IMR-90 (cell line): ENCODE results near the gene TCF7L2. TPM values are rescaled to one million over a fixed set of nuclear protein-coding genes. Genes with fewer than 3 reads are reported as not detected.

Source experiments
- ATAC-seq: fragments of 200-7000 bp; cut with Tn5 transposase; 2 replicates; pipeline ENCODE4 v1.9.1; 2020; ENCODE audit warnings: low read depth, mild to moderate bottlenecking, moderate library complexity
- Bru-seq: library from RNA; stranded (reverse); fragments of 400-500 nt; gene quantifications from one replicate; lab custom pipeline; 2021; lab: Mats Ljungman, UMichigan
- BruChase-seq, 2 experiments: library from RNA; stranded (reverse); fragments of 400-500 nt; gene quantifications; one replicate each; lab custom pipeline; 2021; lab: Mats Ljungman, UMichigan
- BruUV-seq: library from RNA; stranded (reverse); fragments of 400-500 nt; replicated peaks from 2 replicates; lab custom pipeline; 2021; lab: Mats Ljungman, UMichigan
- CTCF ChIA-PET: fragments of 300-600 bp; formaldehyde crosslinking; extraction: SDS; loops from one replicate; lab custom pipeline; 2021; ENCODE audit warnings: antibody characterized with exemption; lab: Yijun Ruan, JAX
- POLR2A ChIA-PET: fragments of 300-600 bp; sonication (Branson Sonifier 250); formaldehyde crosslinking; loops from one replicate; lab custom pipeline; 2022; ENCODE audit warnings: antibody characterized with exemption; ENCODE audit not compliant: unreplicated experiment; lab: Charles Lee
- DNase-seq: peaks from one replicate; pipeline ENCODE4 v3.0.0; 2013
- H2AFZ ChIP-seq: replicated peaks from 2 replicates; pipeline ENCODE3; 2013; ENCODE audit warnings: low read length, mild to moderate bottlenecking; ENCODE audit not compliant: poor library complexity
- H2AK5ac ChIP-seq: 2 replicates; pipeline ENCODE4 v1.6.1; 2013; ENCODE audit warnings: low read depth, low read length, inconsistent platforms
- H2AK9ac ChIP-seq: replicated peaks from 2 replicates; pipeline ENCODE3; 2013; ENCODE audit warnings: mild to moderate bottlenecking, low read depth, low read length, moderate library complexity; ENCODE audit not compliant: poor library complexity
- H2BK120ac ChIP-seq: 2 replicates; pipeline ENCODE4 v1.6.1; 2013; ENCODE audit warnings: low read depth, low read length, inconsistent platforms
- H2BK15ac ChIP-seq: 3 replicates; pipeline ENCODE4 v1.6.1; 2013; ENCODE audit warnings: low read depth, low read length, inconsistent platforms
- H2BK20ac ChIP-seq: 2 replicates; pipeline ENCODE4 v1.6.1; 2013; ENCODE audit warnings: low read depth, mild to moderate bottlenecking, inconsistent platforms, low read length, moderate library complexity
- H2BK5ac ChIP-seq: 2 replicates; pipeline ENCODE4 v1.6.1; 2013; ENCODE audit warnings: mild to moderate bottlenecking, low read depth, low read length, inconsistent platforms; ENCODE audit not compliant: poor library complexity, severe bottlenecking
- H3K14ac ChIP-seq: replicated peaks from 2 replicates; pipeline ENCODE4 v1.6.1; 2013; ENCODE audit warnings: low read depth, low read length, inconsistent platforms
- H3K18ac ChIP-seq: 2 replicates; pipeline ENCODE4 v1.6.1; 2013; ENCODE audit warnings: low read depth, low read length, control low read depth
- H3K23ac ChIP-seq: 2 replicates; pipeline ENCODE4 v1.6.1; 2013; ENCODE audit warnings: low read depth, low read length, inconsistent platforms
- H3K27ac ChIP-seq: 2 replicates; pipeline ENCODE4 v1.5.1; 2013; ENCODE audit warnings: mild to moderate bottlenecking, control low read depth, low read length; ENCODE audit not compliant: insufficient read depth
- H3K27me3 ChIP-seq: 2 replicates; pipeline ENCODE4 v1.6.1; 2013; ENCODE audit warnings: low read length; ENCODE audit not compliant: control insufficient read depth, insufficient read depth
- H3K36me3 ChIP-seq: 2 replicates; pipeline ENCODE4 v1.6.1; 2013; ENCODE audit warnings: low read length, mixed read lengths; ENCODE audit not compliant: control insufficient read depth, insufficient read depth
- H3K4ac ChIP-seq: 2 replicates; pipeline ENCODE4 v1.6.1; 2013; ENCODE audit warnings: low read depth, low read length, inconsistent platforms
- H3K4me1 ChIP-seq: 2 replicates; pipeline ENCODE4 v1.6.1; 2013; ENCODE audit warnings: low read length, mixed read lengths; ENCODE audit not compliant: control insufficient read depth, insufficient read depth
- H3K4me2 ChIP-seq: 2 replicates; pipeline ENCODE4 v1.6.1; 2013; ENCODE audit warnings: low read depth, mild to moderate bottlenecking, control low read depth, low read length, moderate library complexity
- H3K4me3 ChIP-seq: 2 replicates; pipeline ENCODE4 v1.5.1; 2013; ENCODE audit warnings: low read depth, mild to moderate bottlenecking, control low read depth, low read length, moderate library complexity; ENCODE audit not compliant: insufficient read depth
- H3K56ac ChIP-seq: 2 replicates; pipeline ENCODE4 v1.6.1; 2013; ENCODE audit warnings: low read length, inconsistent platforms; ENCODE audit not compliant: insufficient read depth; ENCODE audit errors: extremely low read depth
- H3K79me1 ChIP-seq, 2 experiments: 2 replicates each; pipeline ENCODE4 v1.6.1; 2013; ENCODE audit warnings: low read length in 2 of 2, inconsistent platforms in 1 of 2, low read depth in 1 of 2
- H3K9ac ChIP-seq: 2 replicates; pipeline ENCODE4 v1.6.1; 2013; ENCODE audit warnings: low read depth, low read length, control low read depth
- H3K9me1 ChIP-seq: 2 replicates; pipeline ENCODE4 v1.6.1; 2013; ENCODE audit warnings: low read length, inconsistent platforms; ENCODE audit not compliant: insufficient read depth
- H3K9me3 ChIP-seq: 2 replicates; pipeline ENCODE4 v1.6.1; 2013; ENCODE audit warnings: low read length; ENCODE audit not compliant: control insufficient read depth, insufficient read depth
- H4K20me1 ChIP-seq: 2 replicates; pipeline ENCODE4 v1.6.1; 2013; ENCODE audit warnings: low read length, inconsistent platforms; ENCODE audit not compliant: insufficient read depth
- H4K5ac ChIP-seq: 2 replicates; pipeline ENCODE4 v1.6.1; 2013; ENCODE audit warnings: mild to moderate bottlenecking, low read depth, low read length, control low read depth
- H4K8ac ChIP-seq, 2 experiments: 2 replicates each; pipeline ENCODE4 v1.6.1; 2013; ENCODE audit warnings: low read depth in 2 of 2, low read length in 2 of 2, control low read depth in 1 of 2, inconsistent platforms in 1 of 2
- H4K91ac ChIP-seq: 2 replicates; pipeline ENCODE4 v1.6.1; 2013; ENCODE audit warnings: low read depth, low read length, inconsistent platforms; ENCODE audit not compliant: insufficient read depth
- CEBPB ChIP-seq: IDR thresholded peaks from 2 replicates; pipeline ENCODE4 v1.6.1; 2012; ENCODE audit warnings: low read depth, low read length, improper control_type of control experiment
- FOS ChIP-seq: fragments of 150-350 bp; IDR thresholded peaks from 2 replicates; pipeline ENCODE4 v1.6.1; 2016; ENCODE audit warnings: low read depth, low read length
- MAZ ChIP-seq: IDR thresholded peaks from 2 replicates; pipeline ENCODE4 v1.6.1; 2012; ENCODE audit warnings: low read depth, mild to moderate bottlenecking, low read length, improper control_type of control experiment, moderate library complexity, borderline replicate concordance
- MXI1 ChIP-seq: IDR thresholded peaks from 2 replicates; pipeline ENCODE4 v1.6.1; 2012; ENCODE audit warnings: low read depth, mild to moderate bottlenecking, low read length, moderate library complexity, borderline replicate concordance
- POLR2A ChIP-seq: IDR thresholded peaks from 2 replicates; pipeline ENCODE4 v1.6.1; 2012; ENCODE audit warnings: mild to moderate bottlenecking, low read depth, low read length
- RAD21 ChIP-seq: IDR thresholded peaks from 2 replicates; pipeline ENCODE4 v1.6.1; 2012; ENCODE audit warnings: low read length, improper control_type of control experiment
- RCOR1 ChIP-seq: IDR thresholded peaks from 2 replicates; pipeline ENCODE4 v1.6.1; 2012; ENCODE audit warnings: mild to moderate bottlenecking, low read length, improper control_type of control experiment; ENCODE audit not compliant: insufficient replicate concordance
- RFX5 ChIP-seq: IDR thresholded peaks from 2 replicates; pipeline ENCODE4 v1.8.0; 2012; ENCODE audit warnings: low read depth, mild to moderate bottlenecking, low read length, moderate library complexity
- WGBS, 2 experiments: methylation state at CpG; one replicate each; pipeline versions ENCODE4 v1.1.5 to v1.1.7; 2013; ENCODE audit warnings: missing lambda C conversion rate in 2 of 2; ENCODE audit not compliant: insufficient read length in 1 of 2; ENCODE audit errors: extremely low coverage in 2 of 2; 5-methylcytosine and 5-hydroxymethylcytosine counted together
- dilution Hi-C: fragments of 300-500 bp; cut with HindIII; formaldehyde crosslinking; loops from one replicate; pipeline ENCODE4 v1.14.3; 2018; ENCODE audit warnings: low sequenced_read_pairs; ENCODE audit not compliant: unreplicated experiment
- in situ Hi-C: fragments of 300-500 bp; cut with MboI; formaldehyde crosslinking; loops from 3 replicates; pipeline ENCODE4 v1.14.3; 2019; ENCODE audit warnings: low sequenced_read_pairs, inconsistent platforms, mixed read lengths
- intact Hi-C: fragments of 100-400 bp; cut with micrococcal nuclease; formaldehyde crosslinking; loops from 2 replicates; pipeline ENCODE4 v1.10.0; 2022
- long read RNA-seq: library from polyadenylated mRNA; unstranded; transcript quantifications from one replicate; pipeline ENCODE4 v2.0.0, GENCODE V29; 2021; ENCODE audit not compliant: unreplicated experiment
- polyA plus RNA-seq, 3 experiments: library from polyadenylated mRNA; depleted of rRNA; stranded (reverse); fragments of >200 nt; gene quantifications; 2 replicates each; pipeline ENCODE4 v1.2.3, GENCODE V29; 2012; ENCODE audit warnings: low replicate concordance in 1 of 3
- total RNA-seq: library from RNA; depleted of rRNA; stranded (reverse); fragments of >200 nt; gene quantifications from 2 replicates; pipeline ENCODE4 v1.2.3, GENCODE V29; 2012; rRNA removed
- TF ChIP-seq, protein P1 (sequence below): conservative IDR thresholded peaks from 2 replicates; pipeline ENCODE4 v1.5.1; 2012; ENCODE audit warnings: mild to moderate bottlenecking, low read depth, low read length, improper control_type of control experiment

Gene TCF7L2
- total RNA-seq (1.3 and 1.7 TPM in 2 replicates), polyA plus RNA-seq (2012; rRNA removed) (12.2 and 16.6 TPM in 2 replicates), Bru-seq, nascent RNA (percentile 95 among the genes with signal in this experiment), BruChase-seq, experiment 1, labeled RNA remaining after a 6-hour chase (percentile 93 among the genes with signal in this experiment), BruChase-seq, experiment 2, labeled RNA remaining after a 2-hour chase (percentile 91 among the genes with signal in this experiment)
- polyA plus RNA-seq (2012; cell fraction: cytosol; rRNA removed), result 9.2 and 13.9 TPM in 2 replicates
- polyA plus RNA-seq (2012; cell fraction: nucleus; rRNA removed; ENCODE audit: low replicate concordance), result 39.1 and 40.0 TPM in 2 replicates
- long read RNA-seq, partial matches to known transcripts, result 6 of 27 reads
- long read RNA-seq, other reads (novel, unspliced or antisense), result 21 of 27 reads

GRCh38 chr10:112949875-112950507, at the start of gene TCF7L2:
Gene TCF7L2 (plus strand): TSS chr10:112950247. CDS start chr10:112950757, 510 bp downstream.
- 0% methylated on average over 27 of the region's 39 CpGs; no CpG with 5 or more reads in 1 of the 2 experiments for WGBS, 2 experiments

More at GRCh38 chr10:112949875-112950507, at the start of gene TCF7L2:
- peak within 1 kb of the TSS; percentile 92; the same call in 1 of the 2 replicates for H3K56ac ChIP-seq
- H3K23ac ChIP-seq, result peak within 1 kb of the TSS; percentile 98
- peak within 1 kb of the TSS; percentile 43 to 84; a peak in 3 of 4 replicates for H4K8ac ChIP-seq
- H3K14ac ChIP-seq, result peak within 1 kb of the TSS; percentile 58
- peak within 1 kb of the TSS; percentile 88 for H3K4me2 ChIP-seq
- H2AK9ac ChIP-seq, result peak within 1 kb of the TSS; percentile 74
- peak; percentile 95 for DNase-seq
- peak within 1 kb of the TSS; percentile 90 for H3K4me3 ChIP-seq
- peak within 1 kb of the TSS; percentile 88 for H2BK5ac ChIP-seq
- no peaks in the 10 kb centered on the region for H3K36me3 ChIP-seq
- peak; percentile 87 for ATAC-seq
- dilution Hi-C loops (no loop called here), in situ Hi-C loops (no loop called here), intact Hi-C loops (loop anchor here (1.0 to 10.0 kb wide), 5 partner anchors 138 to 475 kb away; no protein-coding TSS in a partner anchor)
- TF ChIP-seq FOS (no peak), POLR2A (peak; percentile 80), MAZ (peak; percentile 98), MXI1 (peak; percentile 34; the same call in 1 of the 2 replicates), RFX5 (no peak), RCOR1 (no peak), RAD21 (peak; percentile 13; the same call in 1 of the 2 replicates), CEBPB (no peak)
- TF ChIP-seq, protein P1, sequence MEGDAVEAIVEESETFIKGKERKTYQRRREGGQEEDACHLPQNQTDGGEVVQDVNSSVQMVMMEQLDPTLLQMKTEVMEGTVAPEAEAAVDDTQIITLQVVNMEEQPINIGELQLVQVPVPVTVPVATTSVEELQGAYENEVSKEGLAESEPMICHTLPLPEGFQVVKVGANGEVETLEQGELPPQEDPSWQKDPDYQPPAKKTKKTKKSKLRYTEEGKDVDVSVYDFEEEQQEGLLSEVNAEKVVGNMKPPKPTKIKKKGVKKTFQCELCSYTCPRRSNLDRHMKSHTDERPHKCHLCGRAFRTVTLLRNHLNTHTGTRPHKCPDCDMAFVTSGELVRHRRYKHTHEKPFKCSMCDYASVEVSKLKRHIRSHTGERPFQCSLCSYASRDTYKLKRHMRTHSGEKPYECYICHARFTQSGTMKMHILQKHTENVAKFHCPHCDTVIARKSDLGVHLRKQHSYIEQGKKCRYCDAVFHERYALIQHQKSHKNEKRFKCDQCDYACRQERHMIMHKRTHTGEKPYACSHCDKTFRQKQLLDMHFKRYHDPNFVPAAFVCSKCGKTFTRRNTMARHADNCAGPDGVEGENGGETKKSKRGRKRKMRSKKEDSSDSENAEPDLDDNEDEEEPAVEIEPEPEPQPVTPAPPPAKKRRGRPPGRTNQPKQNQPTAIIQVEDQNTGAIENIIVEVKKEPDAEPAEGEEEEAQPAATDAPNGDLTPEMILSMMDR, result 0 out of 2 replicates have a peak, but pooled peaks have one; percentile 2
- peaks cover 2% of the 10 kb centered on the region; the same call in 1 of the 2 replicates for H3K4me1 ChIP-seq
- no peaks in the 10 kb centered on the region for H4K20me1 ChIP-seq
- H3K18ac ChIP-seq, result peak within 1 kb of the TSS; percentile 78; the same call in 1 of the 2 replicates
- no peak within 1 kb of the TSS for H2BK15ac ChIP-seq
- peak within 1 kb of the TSS; percentile 85 for H2AFZ ChIP-seq
- H3K9ac ChIP-seq, result peak within 1 kb of the TSS; percentile 95
- H3K9me3 ChIP-seq, result no peaks in the 10 kb centered on the region
- peak within 1 kb of the TSS; percentile 81 for H3K4ac ChIP-seq
- POLR2A ChIA-PET, result interaction anchor here (0.7 kb wide), 1 partner anchor 544 kb away, joined by 12 read pairs; no protein-coding TSS in a partner anchor
- no peak within 1 kb of the TSS; the same call in 1 of the 2 replicates for H2AK5ac ChIP-seq
- peak within 1 kb of the TSS; percentile 99 for H3K27ac ChIP-seq
- H2BK120ac ChIP-seq, result peak within 1 kb of the TSS; percentile 74
- H4K5ac ChIP-seq, result peak within 1 kb of the TSS; percentile 35
- peaks cover 0 to 14% of the 10 kb centered on the region in 2 experiments; a peak in 2 of 4 replicates for H3K79me1 ChIP-seq
- peak within 1 kb of the TSS; percentile 43; the same call in 1 of the 2 replicates for H4K91ac ChIP-seq
- BruUV-seq, result no TSS peak
- no peak within 1 kb of the TSS for H2BK20ac ChIP-seq
- H3K27me3 ChIP-seq, result no peaks in the 10 kb centered on the region
- CTCF ChIA-PET, result no interaction called here
- no peaks in the 10 kb centered on the region for H3K9me1 ChIP-seq
